HEK293 (cell line): ENCODE data around the gene TDP2.
"Not testable (repeated sequence)": the region's sequence is repeated elsewhere in the genome, so short reads cannot be mapped to it uniquely, and the experiment has no call there.

Experiments used
- CTCF ChIA-PET: fragments of 350-600 bp; formaldehyde crosslinking; extraction: SDS; loops from one replicate; lab custom pipeline; 2021; ENCODE audit warnings: antibody characterized with exemption; lab: Yijun Ruan, JAX
- POLR2A ChIA-PET: fragments of 300-600 bp; formaldehyde crosslinking; extraction: SDS; loops from one replicate; lab custom pipeline; 2020; ENCODE audit warnings: antibody characterized with exemption, inconsistent platforms; lab: Yijun Ruan, JAX
- H3K27ac ChIP-seq: fragments of 200-500 bp; sonication (Bioruptor generic); 2 replicates; pipeline ENCODE4 v1.5.1; 2014; ENCODE audit warnings: low read depth, low read length, control low read depth, inconsistent platforms; ENCODE audit errors: extremely low read depth
- H3K36me3 ChIP-seq, 2 experiments: fragments of 200-500 bp in 1 of 2; sonication (Bioruptor generic) in 1 of 2; 1 replicate in 1 of 2; 2 replicates in 1 of 2; pipeline ENCODE4 v1.5.1; 2014 to 2017; ENCODE audit warnings: inconsistent platforms in 2 of 2, low read length in 2 of 2; ENCODE audit not compliant: control insufficient read depth in 2 of 2, insufficient read depth in 1 of 2
- H3K4me1 ChIP-seq: fragments of 200-500 bp; sonication (Bioruptor generic); 2 replicates; pipeline ENCODE4 v1.5.1; 2014; ENCODE audit warnings: mild to moderate bottlenecking, low read length, inconsistent platforms; ENCODE audit not compliant: control insufficient read depth, insufficient read depth
- H3K4me3 ChIP-seq: 2 replicates; pipeline ENCODE4 v1.5.1; 2011; ENCODE audit warnings: low read depth, mild to moderate bottlenecking, control low read depth, low read length, moderate library complexity
- H3K9me3 ChIP-seq: fragments of 200-500 bp; sonication (Bioruptor generic); 2 replicates; pipeline ENCODE4 v1.5.1; 2014; ENCODE audit warnings: low read depth, low read length, inconsistent platforms; ENCODE audit not compliant: control insufficient read depth, insufficient read depth
- GFI1B ChIP-seq: fragments of 450-650 bp; formaldehyde crosslinking; IDR thresholded peaks from 2 replicates; pipeline ENCODE4 v1.5.1; 2016; ENCODE audit warnings: missing biosample characterization, missing genetic modification characterization
- KLF1 ChIP-seq: fragments of 450-650 bp; formaldehyde crosslinking; IDR thresholded peaks from 2 replicates; pipeline ENCODE4 v1.5.1; 2016; ENCODE audit warnings: missing biosample characterization, missing genetic modification characterization
- MEIS1 ChIP-seq: sonication (generic); formaldehyde crosslinking; IDR thresholded peaks from 2 replicates; pipeline ENCODE4 v1.8.1; 2022; ENCODE audit warnings: missing genetic modification reagents, mild to moderate bottlenecking, borderline replicate concordance
- REPIN1 ChIP-seq: fragments of 450-650 bp; formaldehyde crosslinking; IDR thresholded peaks from 2 replicates; pipeline ENCODE4 v1.5.1; 2017; ENCODE audit warnings: missing biosample characterization, missing genetic modification characterization, low read depth
- SCRT2 ChIP-seq: fragments of 450-650 bp; formaldehyde crosslinking; IDR thresholded peaks from 2 replicates; pipeline ENCODE4 v1.5.1; 2016; ENCODE audit warnings: missing biosample characterization, missing genetic modification characterization
- TCF7L2 ChIP-seq: IDR thresholded peaks from 2 replicates; pipeline ENCODE4 v1.6.1; 2011; ENCODE audit warnings: low read depth, mild to moderate bottlenecking, inconsistent platforms, low read length, moderate library complexity, borderline replicate concordance
- ZBTB10 ChIP-seq: fragments of 450-650 bp; formaldehyde crosslinking; IDR thresholded peaks from 2 replicates; pipeline ENCODE4 v1.5.1; 2016; ENCODE audit warnings: missing biosample characterization, missing genetic modification characterization
- ZBTB11 ChIP-seq: fragments of 450-650 bp; formaldehyde crosslinking; conservative IDR thresholded peaks from 2 replicates; pipeline ENCODE4 v1.5.1; 2016; ENCODE audit warnings: low read depth, missing biosample characterization, missing genetic modification characterization
- ZBTB21 ChIP-seq: fragments of 450-650 bp; formaldehyde crosslinking; IDR thresholded peaks from 2 replicates; pipeline ENCODE4 v1.5.1; 2017; ENCODE audit warnings: missing biosample characterization, missing genetic modification characterization
- ZFP3 ChIP-seq: fragments of 450-650 bp; formaldehyde crosslinking; IDR thresholded peaks from 2 replicates; pipeline ENCODE4 v1.5.1; 2016; ENCODE audit warnings: low read depth, missing biosample characterization, missing genetic modification characterization
- ZNF18 ChIP-seq: fragments of 450-650 bp; formaldehyde crosslinking; IDR thresholded peaks from 2 replicates; pipeline ENCODE4 v1.5.1; 2016; ENCODE audit warnings: missing biosample characterization, missing genetic modification characterization
- ZNF280D ChIP-seq: fragments of 450-650 bp; formaldehyde crosslinking; IDR thresholded peaks from 2 replicates; pipeline ENCODE4 v1.5.1; 2016; ENCODE audit warnings: missing biosample characterization, missing genetic modification characterization
- ZNF623 ChIP-seq: fragments of 450-650 bp; formaldehyde crosslinking; IDR thresholded peaks from 2 replicates; pipeline ENCODE4 v1.5.1; 2016; ENCODE audit warnings: missing biosample characterization, missing genetic modification characterization
- ZNF660 ChIP-seq: fragments of 450-650 bp; IDR thresholded peaks from 2 replicates; pipeline ENCODE4 v1.5.1; 2018; ENCODE audit warnings: missing biosample characterization, mild to moderate bottlenecking, missing genetic modification characterization
- ZNF777 ChIP-seq: fragments of 450-650 bp; formaldehyde crosslinking; IDR thresholded peaks from 2 replicates; pipeline ENCODE4 v1.5.1; 2017; ENCODE audit warnings: missing biosample characterization, missing genetic modification characterization, borderline replicate concordance
- ZNF830 ChIP-seq: fragments of 450-650 bp; IDR thresholded peaks from 2 replicates; pipeline ENCODE4 v1.5.0; 2018; ENCODE audit warnings: missing biosample characterization, missing genetic modification characterization, low read depth, mild to moderate bottlenecking, moderate library complexity
- ZXDB ChIP-seq: fragments of 450-650 bp; formaldehyde crosslinking; IDR thresholded peaks from 2 replicates; pipeline ENCODE4 v1.5.1; 2016; ENCODE audit warnings: missing biosample characterization, missing genetic modification characterization

Gene TDP2

GRCh38 chr6:24662236-24662635, 4.5 kb downstream of the TDP2 start (continued):
- TF ChIP-seq ZNF777 (tag by site-specific recombination) (no peak), ZBTB10 (no peak)

- H3K9me3 ChIP-seq, CTCF ChIA-PET: not testable (repeated sequence)
Observed at GRCh38 chr6:24661759-24662158, 4.9 kb downstream of the TDP2 start.

GRCh38 chr6:24660105-24660504, 6.6 kb downstream of the TDP2 start:
- ChIA-PET POLR2A (no interaction called here), CTCF (no interaction called here)
- H3K9me3 ChIP-seq, result no peaks in the 10 kb centered on the region
- H3K4me3 ChIP-seq, result no peak overlapping the region
- H3K36me3 ChIP-seq, result peaks cover 14 to 50% of the 10 kb centered on the region in 2 experiments; a peak in 2 of 3 replicates
- no peak overlapping the region for H3K27ac ChIP-seq
- no peaks in the 10 kb centered on the region for H3K4me1 ChIP-seq
- TF ChIP-seq MEIS1 (CRISPR knock-in tag) (no peak), ZBTB21 (tag by site-specific recombination) (no peak), ZBTB11 (tag by site-specific recombination) (no peak), ZNF830 (tag by site-specific recombination) (no peak), KLF1 (no peak), ZXDB (tag by site-specific recombination) (no peak), ZNF280D (no peak), ZNF18 (tag by site-specific recombination) (no peak), TCF7L2 (no peak), SCRT2 (tag by site-specific recombination) (no peak), ZFP3 (tag by site-specific recombination) (no peak), REPIN1 (no peak), ZNF623 (tag by site-specific recombination) (no peak), ZNF660 (tag by site-specific recombination) (no peak), GFI1B (tag by site-specific recombination) (no peak)

More at GRCh38 chr6:24661759-24662158, 4.9 kb downstream of the TDP2 start:
- H3K4me3 ChIP-seq, H3K27ac ChIP-seq, H3K4me1 ChIP-seq, POLR2A ChIA-PET: not testable (repeated sequence)
- H3K36me3 ChIP-seq, result peaks cover 14 to 45% of the 10 kb centered on the region in 2 experiments; a peak in 2 of 3 replicates
